Uterus (tissue), 2 donors: Measurements from ENCODE around the gene SLC39A2.

Experiments used
- POLR2A ChIP-seq, 2 donors: fragments of 450-650 bp; IDR thresholded peaks; one replicate each; pipeline ENCODE4 v1.6.1; 2016; ENCODE audit warnings: antibody characterized with exemption in 2 of 2, mild to moderate bottlenecking in 1 of 2, moderate library complexity in 1 of 2
- TF ChIP-seq, protein P1 (sequence below), 4 experiments: fragments of 200-600 bp in 2 of 4; fragments of 450-650 bp in 2 of 4; sonication (generic) in 2 of 4; IDR thresholded peaks; one replicate each; pipeline ENCODE4 v1.5.1; 2016 to 2019; ENCODE audit warnings: antibody characterized with exemption in 4 of 4, mild to moderate bottlenecking in 2 of 4, moderate library complexity in 1 of 4

DNA sequence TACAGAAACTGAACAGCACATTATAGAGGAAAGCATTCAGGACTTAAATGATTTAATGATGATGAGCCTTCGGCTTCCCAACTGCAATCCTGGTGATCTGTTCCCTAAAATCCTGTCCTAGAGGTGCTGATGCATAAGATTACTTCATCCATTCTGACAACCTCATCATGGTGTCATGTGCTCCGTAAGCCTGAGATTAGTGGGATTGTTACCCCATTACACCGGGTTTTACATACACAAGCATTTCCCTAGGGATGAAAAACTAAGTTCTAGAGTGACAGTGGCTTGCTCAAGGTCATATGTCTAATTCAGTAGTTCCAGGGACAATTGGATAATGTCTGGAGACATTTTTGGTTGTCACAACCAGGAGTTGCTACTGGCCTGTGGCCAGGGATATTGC lies 38.1 kb downstream of the SLC39A2 start:
- TF ChIP-seq, protein P1, sequence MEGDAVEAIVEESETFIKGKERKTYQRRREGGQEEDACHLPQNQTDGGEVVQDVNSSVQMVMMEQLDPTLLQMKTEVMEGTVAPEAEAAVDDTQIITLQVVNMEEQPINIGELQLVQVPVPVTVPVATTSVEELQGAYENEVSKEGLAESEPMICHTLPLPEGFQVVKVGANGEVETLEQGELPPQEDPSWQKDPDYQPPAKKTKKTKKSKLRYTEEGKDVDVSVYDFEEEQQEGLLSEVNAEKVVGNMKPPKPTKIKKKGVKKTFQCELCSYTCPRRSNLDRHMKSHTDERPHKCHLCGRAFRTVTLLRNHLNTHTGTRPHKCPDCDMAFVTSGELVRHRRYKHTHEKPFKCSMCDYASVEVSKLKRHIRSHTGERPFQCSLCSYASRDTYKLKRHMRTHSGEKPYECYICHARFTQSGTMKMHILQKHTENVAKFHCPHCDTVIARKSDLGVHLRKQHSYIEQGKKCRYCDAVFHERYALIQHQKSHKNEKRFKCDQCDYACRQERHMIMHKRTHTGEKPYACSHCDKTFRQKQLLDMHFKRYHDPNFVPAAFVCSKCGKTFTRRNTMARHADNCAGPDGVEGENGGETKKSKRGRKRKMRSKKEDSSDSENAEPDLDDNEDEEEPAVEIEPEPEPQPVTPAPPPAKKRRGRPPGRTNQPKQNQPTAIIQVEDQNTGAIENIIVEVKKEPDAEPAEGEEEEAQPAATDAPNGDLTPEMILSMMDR (IDR thresholded peaks at IDR 0.05) = no peak
- TF ChIP-seq POLR2A (IDR thresholded peaks at IDR 0.05) = no peak
